Anterior cingulate cortex (tissue), 58 donors: ENCODE results near the gene SMAD7.

Experiments
- DNase-seq, 58 donors: peaks; one replicate each; lab custom pipeline; 2025; lab: John Stamatoyannopoulos, UW

SMAD7 gene

DNA sequence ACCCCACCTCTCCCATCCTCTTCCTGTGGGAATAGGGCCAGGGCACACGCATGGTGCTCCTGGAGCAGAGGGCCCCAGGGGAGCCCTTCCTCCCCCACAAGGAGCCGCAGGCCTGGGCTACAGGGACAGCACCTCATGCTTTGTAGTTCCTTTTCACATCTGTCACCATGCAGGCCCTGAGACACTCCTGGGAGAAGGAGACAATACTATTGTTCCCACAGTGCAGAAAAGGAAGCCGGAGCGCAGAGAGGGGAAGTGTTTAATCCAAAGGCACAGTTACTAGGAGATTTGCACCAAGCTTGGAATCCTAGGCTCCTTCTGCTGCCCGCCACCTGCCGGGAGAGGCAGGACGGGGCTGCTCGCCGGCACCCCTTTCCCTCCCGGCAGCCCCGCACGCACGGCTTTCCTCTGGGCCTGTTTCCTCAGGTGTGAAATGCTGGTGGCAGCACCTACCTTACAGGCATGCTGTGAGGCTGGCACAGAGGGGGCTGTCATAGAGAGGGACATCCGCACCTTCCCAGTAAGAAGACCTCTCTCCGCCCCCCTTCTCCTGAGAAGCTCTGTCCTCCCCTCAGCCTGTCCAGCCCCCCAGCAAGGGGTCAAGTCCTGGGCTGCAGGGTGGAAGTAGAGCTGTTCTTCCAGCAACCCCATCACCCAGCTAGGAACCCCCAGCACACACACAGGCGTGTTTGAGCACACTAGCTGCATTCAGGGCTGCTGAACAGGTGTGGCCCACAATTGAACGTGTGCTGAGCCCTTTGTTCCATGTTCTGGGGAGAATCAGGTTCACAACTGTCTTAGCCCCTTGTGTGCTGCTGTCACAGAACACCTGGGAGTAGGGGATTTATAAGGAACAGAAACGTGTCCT, 62.6 kb downstream of the SMAD7 start:
- no peak for DNase-seq

GRCh38 chr18:48887294-48887904, 63.4 kb downstream of the SMAD7 start:
- DNase-seq = no peak

- DNase-seq = no peak
These were observed 64.1 kb downstream of the SMAD7 start for GRCh38 chr18:48886520-48887293.

GRCh38 chr18:48885924-48886400, 64.8 kb downstream of the SMAD7 start:
- no peak for DNase-seq

DNA sequence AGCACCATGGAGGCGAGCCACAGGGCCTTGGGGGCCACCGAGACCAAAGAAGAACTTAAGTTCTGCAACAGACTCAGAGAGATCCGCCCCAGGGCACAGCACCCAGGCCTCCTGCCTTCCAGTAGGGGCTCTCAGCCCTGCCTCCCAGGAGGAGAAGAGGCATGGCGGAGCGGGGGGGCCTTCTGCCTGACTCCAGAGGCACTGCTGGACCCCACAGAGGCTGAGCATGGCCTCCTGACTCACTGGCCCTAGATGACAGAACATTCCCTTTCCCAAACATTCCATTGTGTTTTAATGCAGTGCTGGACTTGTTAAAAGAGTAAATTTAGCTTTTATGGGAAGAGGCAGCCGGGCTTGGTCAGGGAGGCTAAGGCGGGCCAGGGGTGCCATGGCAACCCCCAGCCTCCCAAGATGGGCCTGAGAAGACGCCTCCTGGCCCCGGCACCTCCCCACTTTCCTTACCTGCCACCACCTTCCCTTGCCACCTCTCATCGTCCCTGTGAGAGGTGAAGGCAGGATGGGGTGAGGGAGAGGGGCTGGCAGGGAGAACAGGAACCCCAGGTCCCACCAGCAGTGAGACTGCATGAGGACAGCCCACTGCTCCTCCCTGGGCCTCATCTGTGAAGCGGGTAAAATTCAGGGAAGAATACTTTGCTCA, 65.4 kb downstream of the SMAD7 start:
- DNase-seq = no peak

DNA sequence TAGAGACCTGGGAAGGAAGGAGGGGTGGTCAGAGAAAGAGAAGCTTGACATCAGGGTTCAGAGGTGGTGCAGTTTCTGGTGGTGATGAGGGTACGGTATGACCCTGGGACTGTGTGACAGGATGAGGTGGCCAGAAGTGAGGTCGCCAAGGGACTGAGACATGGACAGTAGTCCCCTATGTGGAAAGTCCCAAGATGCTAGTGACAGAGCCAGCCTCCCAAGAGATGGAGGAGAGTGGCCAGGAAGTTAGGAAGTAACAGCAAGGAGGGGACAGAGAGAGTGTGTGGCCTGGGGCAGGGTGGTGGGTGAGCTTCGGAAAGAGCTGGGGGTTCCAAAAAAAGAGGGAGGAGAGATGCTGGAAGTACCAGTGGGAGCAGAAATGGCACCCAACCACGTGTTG, 66.0 kb downstream of the SMAD7 start:
- DNase-seq = no peak

DNA sequence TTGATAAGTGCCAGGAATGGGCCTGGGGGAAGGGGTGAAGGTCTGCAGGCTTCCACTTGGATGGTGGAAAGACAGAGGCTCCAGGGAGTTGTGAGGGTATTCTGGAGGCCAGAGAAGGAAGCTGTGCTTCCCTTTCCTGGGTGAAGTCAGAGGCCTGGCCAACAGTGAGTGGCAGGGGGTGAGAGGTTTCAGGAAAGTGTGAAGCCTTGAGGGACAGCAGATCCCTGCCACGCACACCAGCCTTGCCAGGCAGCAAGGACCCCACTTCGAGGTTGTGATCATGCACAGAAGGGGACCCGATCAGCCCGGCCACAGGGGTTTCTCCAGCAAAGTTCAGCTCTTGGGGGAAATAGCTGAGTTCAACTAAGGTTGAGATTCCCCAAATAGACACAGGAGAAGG, 66.5 kb downstream of the SMAD7 start:
- no peak for DNase-seq

DNA sequence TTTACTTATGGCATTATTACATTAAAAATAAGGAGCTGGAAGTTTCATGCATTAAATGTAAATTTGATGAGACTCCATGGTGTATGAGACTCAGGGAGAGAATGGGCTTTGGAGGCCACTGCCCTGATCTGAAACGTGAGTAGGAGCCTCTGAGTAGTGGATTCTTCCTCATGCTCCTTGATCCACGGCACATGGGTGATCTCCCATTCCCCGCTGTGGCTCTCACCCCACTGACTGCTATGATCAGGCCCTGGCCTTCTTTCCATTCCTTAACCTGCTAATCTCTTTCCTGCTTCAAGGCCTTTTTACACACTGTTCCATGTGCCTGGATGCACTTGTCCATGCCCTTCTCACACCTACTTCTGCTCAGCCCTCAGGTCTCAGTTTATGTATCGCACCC, 68.4 kb downstream of the SMAD7 start:
- no peak for DNase-seq

DNA sequence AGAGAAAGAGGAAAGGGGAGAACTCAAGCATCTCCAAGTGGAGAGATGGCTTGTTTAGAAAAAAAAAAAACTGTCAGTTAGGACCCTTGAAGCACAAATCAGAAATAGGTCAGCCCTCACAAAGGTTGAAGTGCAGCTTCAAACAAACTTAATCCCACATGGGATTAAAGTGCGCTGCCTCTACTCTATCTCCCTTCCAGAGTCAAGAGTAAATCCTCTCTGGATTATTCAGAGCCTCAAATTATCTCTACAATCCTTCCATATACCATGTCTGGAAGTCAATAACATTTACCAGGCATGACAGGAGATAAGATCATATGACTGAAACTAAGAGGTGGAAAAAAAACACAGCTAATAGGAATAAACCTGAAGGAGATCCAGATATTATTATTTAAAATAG, 69.8 kb downstream of the SMAD7 start:
- DNase-seq = no peak

- no peak for DNase-seq
These were observed 71.7 kb downstream of the SMAD7 start for GRCh38 chr18:48879008-48879431.

GRCh38 chr18:48878471-48878870, 72.3 kb downstream of the SMAD7 start:
- no peak for DNase-seq

DNA sequence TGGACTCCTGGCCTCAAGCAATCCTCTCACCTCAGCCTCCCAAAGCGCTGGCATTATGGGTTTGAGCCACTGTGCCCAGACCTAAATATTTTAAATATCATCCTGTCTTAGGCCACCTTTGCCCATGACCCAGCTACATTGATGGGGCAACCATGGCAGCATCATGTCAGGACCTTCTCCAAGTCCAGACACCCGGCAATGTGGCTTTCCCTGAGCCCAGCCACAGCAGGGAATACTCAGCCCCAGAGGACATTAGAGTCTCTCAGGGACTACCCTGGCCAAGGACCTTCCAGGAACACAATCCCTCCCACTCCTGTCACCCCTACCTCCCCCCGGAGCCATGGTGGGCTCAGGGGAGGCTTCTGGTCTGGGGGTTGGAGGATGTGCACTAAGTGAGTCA, 72.8 kb downstream of the SMAD7 start:
- DNase-seq = no peak

DNA sequence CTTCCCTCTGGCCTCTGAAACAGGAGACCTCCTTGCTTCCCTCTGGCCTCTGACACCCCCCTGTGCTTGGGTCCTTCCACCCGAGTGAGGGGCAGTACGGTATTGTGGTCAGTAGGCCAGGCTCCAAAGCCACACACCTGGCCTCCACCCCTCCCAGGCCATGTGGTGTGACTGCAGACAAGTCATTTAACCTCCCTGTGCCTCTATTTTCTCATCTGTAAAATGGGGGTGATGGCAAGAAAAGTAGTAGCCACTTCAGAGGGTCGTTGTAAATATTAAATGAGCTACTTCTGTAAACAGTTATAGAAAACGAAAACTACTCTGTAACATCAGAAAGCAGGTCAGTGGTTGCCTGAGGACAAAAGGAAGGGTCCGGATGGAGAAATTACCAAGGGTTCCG, 74.2 kb downstream of the SMAD7 start:
- DNase-seq = no peak

GRCh38 chr18:48875942-48876511, 74.7 kb downstream of the SMAD7 start:
- DNase-seq = no peak

DNA sequence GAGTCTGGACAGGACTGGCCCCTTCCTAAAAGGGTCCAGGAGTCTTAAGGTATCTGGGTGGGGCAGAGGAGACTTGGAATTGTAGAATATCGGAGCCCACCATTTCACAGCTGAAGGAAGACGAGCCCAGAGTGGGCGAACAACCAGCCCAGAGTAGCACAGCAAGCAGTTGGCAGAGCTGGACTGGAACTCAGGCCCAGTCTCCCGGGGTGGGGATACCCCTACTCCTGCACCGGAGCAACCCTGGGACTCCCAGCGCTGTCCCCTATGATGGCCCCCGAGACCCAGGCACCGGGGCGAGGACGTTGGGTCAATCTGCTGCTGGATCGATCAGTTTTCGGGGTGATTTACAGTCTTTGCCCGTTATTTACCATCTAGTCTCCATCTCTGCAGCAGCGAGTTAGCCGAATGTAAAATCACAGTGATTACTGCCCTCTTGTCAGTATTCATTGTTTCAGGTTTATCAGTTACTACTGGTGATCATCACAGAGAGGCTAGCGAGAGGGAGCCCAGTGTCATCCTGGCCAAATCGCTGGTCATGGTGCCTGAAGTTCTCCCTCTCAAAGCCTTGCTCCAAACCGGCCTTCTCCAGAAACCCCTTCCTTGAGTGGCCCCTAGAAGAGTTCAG, 75.3 kb downstream of the SMAD7 start:
- DNase-seq = no peak

DNA sequence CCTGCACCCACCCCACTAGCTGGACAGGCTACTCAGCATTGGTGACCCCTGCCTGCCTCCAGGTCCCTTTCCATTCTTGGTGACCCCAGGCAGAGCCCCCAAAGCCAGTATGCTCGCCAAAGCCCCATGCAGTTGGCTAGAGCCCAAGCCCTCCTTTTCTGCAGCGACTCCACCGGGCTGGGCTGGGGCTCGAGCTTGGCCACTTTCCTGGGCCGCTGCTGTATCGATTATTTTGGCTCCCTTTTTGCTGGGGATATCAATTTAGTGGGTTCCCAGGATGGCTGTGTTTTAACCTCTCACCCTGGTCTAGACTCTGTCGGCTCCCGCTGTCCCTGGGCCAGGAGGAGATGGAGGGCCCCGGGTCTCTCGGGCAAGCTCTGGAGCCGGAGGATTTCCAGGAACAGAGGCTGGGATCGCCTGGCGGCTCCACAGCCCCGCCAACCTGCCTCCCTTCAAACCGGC, 76.0 kb downstream of the SMAD7 start:
- DNase-seq = no peak

DNA sequence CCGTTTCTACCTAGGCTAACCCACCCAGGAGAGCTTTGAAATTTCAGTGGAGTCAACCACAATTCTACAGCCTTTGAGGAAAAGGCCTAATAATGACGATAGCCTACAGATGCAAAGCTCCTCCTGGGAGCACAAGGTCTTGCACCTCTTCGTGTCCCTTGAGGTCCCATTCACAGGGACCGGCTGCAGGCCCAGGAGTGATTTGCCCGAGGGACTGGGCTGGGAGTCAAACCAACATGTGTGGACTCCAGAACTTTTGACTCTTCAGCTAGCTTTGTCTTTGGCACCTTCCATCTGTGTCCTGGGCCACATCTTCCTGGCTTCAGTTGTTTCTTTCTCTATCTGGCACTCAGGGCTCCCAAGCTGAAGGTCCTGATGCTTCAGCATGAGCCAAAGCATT, 76.5 kb downstream of the SMAD7 start:
- no peak for DNase-seq

- DNase-seq = no peak
These were observed 78.3 kb downstream of the SMAD7 start for GRCh38 chr18:48872234-48873145.
